HG03175 (cell line): ENCODE results near the gene EYA3.

ENCODE experiments used
- ATAC-seq: cut with Tn5 transposase; IDR thresholded peaks from one replicate; pipeline ENCODE4 v1.9.1; 2021; ENCODE audit warnings: mild to moderate bottlenecking, moderate library complexity; ENCODE audit not compliant: unreplicated experiment

The EYA3 gene

GRCh38 chr1:27973771-27974416 lies 114.5 kb downstream of the EYA3 start:
- ATAC-seq, result no peak

- ATAC-seq, result no peak
Observed at GRCh38 chr1:27972141-27972540, 116.3 kb downstream of the EYA3 start.

- no peak for ATAC-seq
Observed at GRCh38 chr1:27971674-27972073, 116.7 kb downstream of the EYA3 start.

- ATAC-seq, result no peak
Observed at GRCh38 chr1:27970401-27970800, 118.0 kb downstream of the EYA3 start.

- no peak for ATAC-seq
Observed at GRCh38 chr1:27968692-27969091, 119.7 kb downstream of the EYA3 start.

- ATAC-seq, result no peak
Observed at GRCh38 chr1:27967884-27968466, 120.4 kb downstream of the EYA3 start.

GRCh38 chr1:27967106-27967883 lies 121.1 kb downstream of the EYA3 start:
- no peak for ATAC-seq

- no peak for ATAC-seq
Observed at GRCh38 chr1:27966402-27967105, 121.9 kb downstream of the EYA3 start.

GRCh38 chr1:27963393-27963792 lies 125.0 kb downstream of the EYA3 start:
- ATAC-seq, result no peak

- ATAC-seq, result no peak
Observed at GRCh38 chr1:27961646-27962221, 126.7 kb downstream of the EYA3 start.

GRCh38 chr1:27960762-27961645 lies 127.4 kb downstream of the EYA3 start:
- ATAC-seq, result no peak

- peak; percentile 86 for ATAC-seq
Observed at GRCh38 chr1:27959792-27960603, 128.4 kb downstream of the EYA3 start, which contains the start of gene XKR8. TSS of gene XKR8 (plus strand) at chr1:27959973. CDS start at chr1:27960070, 97 bp downstream.

- no peak for ATAC-seq
Observed at GRCh38 chr1:27958513-27958912, 129.9 kb downstream of the EYA3 start.

GRCh38 chr1:27957655-27958054 lies 130.8 kb downstream of the EYA3 start:
- ATAC-seq, result no peak

- ATAC-seq, result no peak
Observed at GRCh38 chr1:27956761-27957160, 131.6 kb downstream of the EYA3 start.

- ATAC-seq, result no peak
Observed at GRCh38 chr1:27955076-27955475, 133.3 kb downstream of the EYA3 start.

GRCh38 chr1:27954186-27954585 lies 134.2 kb downstream of the EYA3 start:
- ATAC-seq, result no peak

GRCh38 chr1:27952147-27952546 lies 136.3 kb downstream of the EYA3 start:
- ATAC-seq, result no peak

GRCh38 chr1:27951396-27951795 lies 137.0 kb downstream of the EYA3 start:
- no peak for ATAC-seq
